DMS79 treated with DMSO at 0.1 percent for 48 hours (cell line): ENCODE results near the gene RNF19B.

Experiments used
- DNase-seq: peaks from one replicate; lab custom pipeline; 2025; lab: John Stamatoyannopoulos, UW

Gene RNF19B

GRCh38 chr1:32900956-32901822 lies 63.4 kb downstream of the RNF19B start, which contains the start of gene TMEM54:
TSS of gene TMEM54 (minus strand) at chr1:32901389. CDS start at chr1:32901238, 151 bp downstream.
- no peak for DNase-seq

GRCh38 chr1:32900371-32900955 lies 64.1 kb downstream of the RNF19B start:
- no peak for DNase-seq

GRCh38 chr1:32899586-32900296 lies 64.9 kb downstream of the RNF19B start:
- no peak for DNase-seq

GRCh38 chr1:32898958-32899357 lies 65.7 kb downstream of the RNF19B start:
- no peak for DNase-seq

GRCh38 chr1:32898056-32898455 lies 66.6 kb downstream of the RNF19B start:
- DNase-seq = no peak

- DNase-seq = no peak
Observed at GRCh38 chr1:32897082-32898049, 67.2 kb downstream of the RNF19B start.

- no peak for DNase-seq
Observed at GRCh38 chr1:32896451-32896850, 68.2 kb downstream of the RNF19B start.

- DNase-seq = no peak
Observed at GRCh38 chr1:32895325-32896215, 69.0 kb downstream of the RNF19B start.

- no peak for DNase-seq
Observed at GRCh38 chr1:32894681-32895080, 69.9 kb downstream of the RNF19B start.

- DNase-seq = peak; percentile 53
Observed at GRCh38 chr1:32894019-32894600, 70.5 kb downstream of the RNF19B start.

- DNase-seq = peak; percentile 76
Observed at GRCh38 chr1:32893198-32894018, 71.2 kb downstream of the RNF19B start.

- DNase-seq = peak; percentile 76
Observed at GRCh38 chr1:32892368-32893197, 72.0 kb downstream of the RNF19B start.

GRCh38 chr1:32891630-32892029 lies 73.0 kb downstream of the RNF19B start:
- no peak for DNase-seq

GRCh38 chr1:32891241-32891570 lies 73.4 kb downstream of the RNF19B start:
- no peak for DNase-seq

GRCh38 chr1:32890516-32891240 lies 73.9 kb downstream of the RNF19B start:
- no peak for DNase-seq

GRCh38 chr1:32889731-32890278 lies 74.8 kb downstream of the RNF19B start:
- DNase-seq = no peak

GRCh38 chr1:32888677-32889420 lies 75.8 kb downstream of the RNF19B start:
- no peak for DNase-seq
